NCI-H2196 (cell line): ENCODE measurements around the gene PSAPL1.
A peak's percentile ranks its signal among the peaks of the same experiment; 100 is the strongest.

Source experiments
- DNase-seq: peaks from one replicate; lab custom pipeline; 2025; ENCODE audit not compliant: unreplicated experiment; lab: John Stamatoyannopoulos, UW

Gene PSAPL1, protein sequence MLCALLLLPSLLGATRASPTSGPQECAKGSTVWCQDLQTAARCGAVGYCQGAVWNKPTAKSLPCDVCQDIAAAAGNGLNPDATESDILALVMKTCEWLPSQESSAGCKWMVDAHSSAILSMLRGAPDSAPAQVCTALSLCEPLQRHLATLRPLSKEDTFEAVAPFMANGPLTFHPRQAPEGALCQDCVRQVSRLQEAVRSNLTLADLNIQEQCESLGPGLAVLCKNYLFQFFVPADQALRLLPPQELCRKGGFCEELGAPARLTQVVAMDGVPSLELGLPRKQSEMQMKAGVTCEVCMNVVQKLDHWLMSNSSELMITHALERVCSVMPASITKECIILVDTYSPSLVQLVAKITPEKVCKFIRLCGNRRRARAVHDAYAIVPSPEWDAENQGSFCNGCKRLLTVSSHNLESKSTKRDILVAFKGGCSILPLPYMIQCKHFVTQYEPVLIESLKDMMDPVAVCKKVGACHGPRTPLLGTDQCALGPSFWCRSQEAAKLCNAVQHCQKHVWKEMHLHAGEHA

DNA sequence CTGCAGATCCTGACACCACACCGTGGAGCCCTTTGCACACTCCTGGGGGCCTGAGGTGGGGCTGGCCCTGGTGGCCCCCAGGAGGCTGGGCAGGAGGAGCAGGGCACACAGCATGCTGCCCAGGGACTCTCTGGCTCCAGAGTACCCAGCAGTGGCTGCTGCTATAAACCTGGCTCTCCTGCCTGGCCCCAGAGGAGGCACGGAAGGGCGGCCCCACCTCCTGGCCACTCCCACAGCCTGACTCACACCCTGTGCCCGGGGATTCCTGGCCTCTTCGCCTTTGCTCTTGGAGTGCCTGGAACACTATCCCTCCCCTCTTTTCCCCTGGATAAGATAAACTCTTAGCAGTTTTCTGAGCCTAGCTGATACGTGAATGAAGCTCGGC, at the start of gene PSAPL1:
Gene PSAPL1, minus strand, starts transcription at position 165 of the 385 bp plus-strand sequence. Its CDS starts 51 bp downstream, at position 114.
- peak; percentile 42 for DNase-seq

DNA sequence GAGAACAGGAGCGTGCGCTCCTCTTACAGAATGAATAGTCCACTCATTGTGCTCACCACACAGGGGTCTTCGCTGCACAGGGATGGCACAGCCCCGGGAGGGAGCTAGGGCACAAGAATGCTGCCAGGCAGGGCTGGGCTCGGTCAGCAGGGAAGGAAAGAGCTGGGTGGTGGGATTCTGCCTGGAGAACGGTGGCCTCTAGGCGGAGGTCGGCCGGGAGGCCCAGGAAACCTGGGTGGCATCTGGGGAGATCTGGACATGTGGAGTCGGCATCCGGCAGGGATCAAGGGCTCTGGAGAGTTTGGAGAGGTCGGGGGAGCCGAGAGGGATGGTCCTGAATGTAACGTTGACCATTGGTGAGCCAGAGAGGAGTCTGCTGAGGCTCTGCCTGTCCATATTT, 46.5 kb upstream of the PSAPL1 start:
- no peak for DNase-seq

- DNase-seq: no peak
These were observed 45.7 kb upstream of the PSAPL1 start for GRCh38 chr4:7480423-7480822.

- DNase-seq: no peak
These were observed 43.9 kb upstream of the PSAPL1 start for GRCh38 chr4:7478665-7479064.

- DNase-seq: no peak
These were observed 43.0 kb upstream of the PSAPL1 start for GRCh38 chr4:7477695-7478094.

- DNase-seq: no peak
These were observed 42.1 kb upstream of the PSAPL1 start for GRCh38 chr4:7476820-7477219.

- DNase-seq: no peak
These were observed 40.5 kb upstream of the PSAPL1 start for GRCh38 chr4:7475207-7475606.

DNA sequence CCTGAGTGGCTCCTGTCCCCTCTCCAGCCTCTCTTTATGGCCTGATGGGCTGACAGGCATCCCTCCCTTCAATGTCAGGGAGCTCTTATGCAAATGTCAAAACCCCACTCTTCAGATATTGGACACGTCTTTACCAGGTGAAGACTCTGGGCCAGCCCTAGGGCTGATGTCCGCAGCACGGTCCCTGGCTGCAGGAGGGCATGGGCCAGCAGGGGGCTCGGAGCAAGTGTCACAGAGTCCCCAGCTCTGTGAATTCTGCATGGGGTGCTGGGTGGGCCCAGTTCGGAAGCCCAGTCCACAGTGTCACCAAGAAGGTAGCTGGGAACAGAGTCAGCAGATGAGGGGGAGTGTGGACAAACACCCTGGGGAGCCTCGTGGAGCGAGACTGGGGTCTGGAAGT, 39.6 kb upstream of the PSAPL1 start:
- no peak for DNase-seq

- no peak for DNase-seq
These were observed 38.4 kb upstream of the PSAPL1 start for GRCh38 chr4:7473081-7473480.

DNA sequence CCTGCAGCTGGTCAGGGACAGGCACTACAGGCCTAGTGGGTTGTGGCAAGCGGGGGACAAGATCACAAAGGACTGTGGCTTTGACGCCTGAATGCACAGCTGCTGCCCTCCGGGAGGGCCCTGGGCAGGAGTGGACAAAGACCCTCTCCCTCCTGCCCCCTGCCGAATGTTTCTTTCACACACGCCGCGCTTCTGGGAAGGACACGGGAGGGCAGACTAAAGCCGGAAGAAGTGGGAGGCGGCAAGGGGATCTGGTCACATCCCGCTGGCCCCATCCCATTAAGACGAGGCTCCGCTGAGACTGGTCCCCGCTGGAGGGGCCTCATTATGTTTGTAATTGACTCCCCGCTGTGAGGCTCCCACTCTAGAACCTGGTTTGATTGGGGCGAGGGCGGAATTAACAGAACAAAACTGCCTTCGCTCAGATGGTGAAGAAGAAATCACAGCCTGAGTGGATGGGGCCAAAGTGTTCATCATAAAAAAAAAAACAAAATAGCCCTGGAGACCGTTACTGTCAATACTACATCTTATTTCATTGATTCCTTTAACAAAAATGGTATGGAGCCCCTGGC, 37.8 kb upstream of the PSAPL1 start:
- no peak for DNase-seq

GRCh38 chr4:7470522-7471128, 35.9 kb upstream of the PSAPL1 start:
- no peak for DNase-seq

DNA sequence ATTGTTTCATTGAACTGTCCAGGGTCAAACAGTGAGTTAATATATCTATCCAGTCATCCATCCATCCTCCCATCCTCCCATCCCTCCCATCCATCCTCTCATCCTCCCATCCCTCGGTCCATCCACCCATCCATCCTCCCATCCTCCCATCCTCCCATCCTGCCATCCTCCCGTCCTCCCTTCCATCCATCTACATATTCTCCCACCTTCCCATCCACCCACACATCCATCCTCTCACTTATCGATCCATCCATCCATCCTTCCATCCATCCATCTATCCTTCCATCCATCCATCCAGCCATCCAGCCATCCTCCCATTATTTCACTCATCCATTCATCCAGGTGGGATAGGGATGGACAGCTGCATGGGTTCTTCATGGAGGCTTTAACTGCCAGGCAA, 35.4 kb upstream of the PSAPL1 start:
- no peak for DNase-seq

DNA sequence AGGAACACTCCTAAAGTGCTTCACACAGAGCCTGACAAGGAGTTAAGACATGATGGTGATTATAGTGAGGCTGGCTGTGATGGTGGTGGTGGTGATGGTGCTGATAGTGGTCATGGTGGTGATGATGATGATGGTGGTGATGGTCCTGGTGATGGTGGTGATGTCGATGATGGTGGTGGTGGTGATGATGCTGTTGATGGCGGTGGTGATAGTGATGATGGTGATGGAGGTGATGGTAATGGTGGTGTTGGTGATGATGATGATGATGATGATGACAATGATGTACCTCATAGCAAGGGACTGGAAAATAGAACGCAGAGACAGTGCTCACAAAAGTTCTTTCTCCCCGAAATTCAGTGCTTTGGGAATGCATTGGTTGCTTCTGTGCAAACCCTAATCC, 34.3 kb upstream of the PSAPL1 start:
- DNase-seq: no peak

- DNase-seq: no peak
These were observed 32.7 kb upstream of the PSAPL1 start for GRCh38 chr4:7467471-7467870.

DNA sequence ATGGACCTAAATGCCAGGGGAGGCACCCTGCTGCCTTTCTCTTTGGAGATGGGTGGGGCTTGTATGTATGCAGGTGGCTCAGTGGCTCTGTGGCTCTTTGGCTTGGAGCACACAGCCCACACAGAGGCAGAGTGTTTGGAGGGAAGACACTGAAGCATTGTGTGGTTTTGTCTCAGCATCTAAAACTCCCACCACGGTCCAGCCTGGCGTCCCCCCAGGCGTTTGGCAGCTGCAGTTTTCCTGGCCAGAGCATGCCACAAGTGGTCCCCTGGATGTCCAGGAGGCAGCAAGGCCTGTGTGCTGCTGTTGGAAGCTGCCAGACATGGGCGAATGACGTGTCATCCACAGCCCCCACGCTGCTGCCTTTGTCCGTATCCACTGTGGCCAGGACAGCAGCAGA, 32.2 kb upstream of the PSAPL1 start:
- no peak for DNase-seq

DNA sequence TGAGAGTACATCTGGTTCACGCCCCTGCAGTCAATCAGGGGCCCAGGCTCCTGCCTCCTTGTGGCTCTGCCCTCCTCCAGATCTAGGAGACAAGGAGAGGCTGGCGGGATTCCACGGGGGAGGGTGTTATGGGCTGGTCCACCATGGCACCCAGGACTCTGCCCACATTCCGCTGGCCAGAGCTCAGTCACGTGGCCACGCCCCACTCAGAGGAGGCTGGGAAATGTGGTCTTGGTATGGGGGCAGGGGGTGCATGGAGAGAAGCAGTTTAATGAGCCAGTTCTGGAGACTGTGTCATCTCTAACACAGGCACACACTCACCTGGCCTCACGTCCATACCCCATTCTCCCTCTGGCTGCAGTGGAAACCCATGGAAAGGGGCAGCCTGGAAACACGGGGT, 31.5 kb upstream of the PSAPL1 start:
- DNase-seq: no peak

- no peak for DNase-seq
These were observed 30.3 kb upstream of the PSAPL1 start for GRCh38 chr4:7465017-7465416.

DNA sequence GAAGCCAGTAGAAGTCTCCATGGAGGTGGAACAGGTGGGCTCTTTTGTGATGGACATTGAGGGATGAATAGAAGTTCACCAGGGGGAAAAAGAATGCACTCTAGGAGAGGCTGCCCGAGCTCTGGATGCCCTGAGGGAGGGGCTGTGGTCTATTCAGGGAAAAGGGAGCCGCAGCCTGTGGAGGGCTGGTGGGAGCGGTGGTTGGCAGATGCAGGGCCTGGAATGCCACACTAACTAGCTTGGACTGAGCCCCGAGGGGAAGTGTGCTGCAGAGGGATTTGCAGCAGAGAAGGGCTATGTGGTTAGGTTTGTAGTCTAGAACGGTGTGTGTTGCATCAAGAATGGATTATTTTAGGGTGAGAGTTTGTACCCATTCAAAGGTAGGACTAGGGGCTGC, 29.5 kb upstream of the PSAPL1 start:
- DNase-seq: no peak

DNA sequence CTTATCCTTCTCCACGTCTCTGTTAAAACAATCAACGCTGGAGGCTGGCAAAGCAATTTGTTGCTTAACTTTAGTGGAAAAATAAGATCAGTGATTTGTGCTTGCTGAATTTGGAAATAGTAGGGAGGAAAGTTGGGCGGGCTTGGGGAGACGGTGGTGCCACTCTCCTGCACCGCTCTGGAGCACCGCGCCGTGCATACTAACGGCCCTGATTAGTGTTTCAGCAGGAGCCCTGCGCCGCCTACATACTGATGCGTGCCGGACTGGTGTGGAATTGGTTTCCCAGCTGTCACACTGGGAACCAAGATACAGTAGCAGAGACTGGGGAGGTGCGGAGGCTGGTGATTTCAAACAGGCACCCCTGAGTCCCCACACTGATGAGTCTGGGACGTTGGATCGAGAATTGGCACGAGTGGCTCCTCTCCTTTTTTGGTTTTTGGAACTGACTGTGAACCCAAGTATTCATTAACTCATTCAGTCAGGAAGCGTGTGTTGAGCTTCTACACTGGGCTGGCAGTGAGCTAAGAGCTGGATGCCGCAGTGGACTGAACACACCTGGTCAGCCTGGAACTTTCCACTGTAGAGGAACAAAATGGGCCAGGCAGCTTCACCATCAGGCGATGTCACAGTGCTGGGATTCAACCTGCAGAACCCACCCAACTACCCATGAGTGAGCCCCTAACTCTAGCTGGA, 29.0 kb upstream of the PSAPL1 start:
- DNase-seq: no peak

GRCh38 chr4:7462509-7462971, 27.8 kb upstream of the PSAPL1 start:
- peak; percentile 82 for DNase-seq

- DNase-seq: no peak
These were observed 26.5 kb upstream of the PSAPL1 start for GRCh38 chr4:7461230-7461629.
